ENCODE results near the gene ZNF493.

The ZNF493 gene

DNA sequence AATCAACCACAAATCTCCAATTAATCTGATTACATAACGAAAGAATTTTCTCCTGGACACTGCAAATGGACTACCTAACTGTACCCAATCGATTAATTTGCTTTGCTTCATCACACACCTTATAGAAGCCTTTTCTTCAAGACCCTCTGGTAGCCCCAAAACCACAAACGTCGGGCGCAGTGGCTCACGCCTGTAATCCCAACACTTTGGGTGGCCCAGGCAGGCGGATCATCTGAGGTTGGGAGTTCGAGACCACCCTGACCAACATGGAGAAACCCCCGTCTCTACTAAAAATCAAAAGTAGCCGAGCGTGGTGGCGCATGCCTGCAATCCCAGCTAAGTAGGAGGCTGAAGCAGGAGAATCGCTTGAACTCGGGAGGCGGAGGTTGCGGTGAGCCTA is 65.6 kb downstream of the ZNF493 start:
- in situ Hi-C loops (cut with MboI; ENCODE audit: low sequenced_read_pairs) = no loop called here

DNA sequence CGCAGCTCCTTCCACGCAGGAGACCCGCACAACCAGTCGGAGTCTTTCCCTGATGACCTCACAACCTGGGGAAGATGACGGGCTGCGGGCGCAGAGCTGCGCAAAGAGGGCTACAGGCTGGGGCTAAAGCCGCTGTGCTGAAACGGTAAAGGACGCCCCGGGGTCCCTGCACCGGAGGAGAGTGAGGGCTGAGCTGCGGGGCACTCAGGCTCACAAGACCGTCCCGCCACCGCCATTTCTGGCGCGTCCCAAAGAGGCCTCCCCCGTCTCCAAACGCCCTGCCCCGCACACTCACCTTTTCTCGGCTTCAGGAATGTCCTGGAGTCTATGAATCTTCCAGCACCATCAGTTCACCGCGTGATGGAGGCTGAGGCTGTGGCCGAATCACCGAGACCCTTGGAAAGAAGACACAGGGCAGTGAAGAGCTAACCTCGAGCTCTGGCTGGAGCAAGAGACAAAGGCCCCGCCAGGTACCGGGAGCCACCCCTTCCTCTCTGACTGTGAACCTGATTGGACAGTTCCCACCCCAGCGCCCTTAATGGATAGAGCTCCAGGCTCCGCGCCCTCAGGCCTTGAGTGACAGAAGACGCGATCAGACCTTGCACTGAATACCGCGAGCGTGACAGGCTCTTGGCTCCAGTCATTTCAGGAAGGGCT is 66.6 kb downstream of the ZNF493 start:
- in situ Hi-C loops (cut with MboI; ENCODE audit: low sequenced_read_pairs) = no loop called here

DNA sequence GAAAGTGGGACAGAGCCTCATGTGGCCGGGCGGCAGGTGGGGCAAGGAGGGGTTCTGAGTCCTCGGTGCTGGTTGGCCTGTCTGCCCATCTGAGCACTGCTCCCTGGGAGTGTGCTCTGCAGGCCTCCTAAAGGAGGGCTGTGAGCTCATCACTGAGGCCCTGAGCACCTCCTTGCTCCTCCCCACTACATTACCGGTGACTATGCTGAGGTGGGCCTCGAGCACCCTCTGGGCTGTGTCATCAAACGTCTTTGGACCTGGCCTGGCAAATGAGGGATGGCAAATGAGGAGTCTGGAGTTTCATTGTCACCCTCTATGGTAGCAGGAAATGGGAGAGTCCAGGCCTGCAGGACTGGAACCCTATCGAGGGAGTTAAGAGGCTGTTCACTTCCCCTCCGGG is 69.7 kb downstream of the ZNF493 start:
- in situ Hi-C loops (cut with MboI; ENCODE audit: low sequenced_read_pairs) = no loop called here

GRCh38 chr19:21468791-21469190 is 71.9 kb downstream of the ZNF493 start:
- in situ Hi-C loops (cut with MboI; ENCODE audit: low sequenced_read_pairs) = no loop called here

- in situ Hi-C loops (cut with MboI; ENCODE audit: low sequenced_read_pairs) = no loop called here
Measured at GRCh38 chr19:21472507-21472906, 75.6 kb downstream of the ZNF493 start.

DNA sequence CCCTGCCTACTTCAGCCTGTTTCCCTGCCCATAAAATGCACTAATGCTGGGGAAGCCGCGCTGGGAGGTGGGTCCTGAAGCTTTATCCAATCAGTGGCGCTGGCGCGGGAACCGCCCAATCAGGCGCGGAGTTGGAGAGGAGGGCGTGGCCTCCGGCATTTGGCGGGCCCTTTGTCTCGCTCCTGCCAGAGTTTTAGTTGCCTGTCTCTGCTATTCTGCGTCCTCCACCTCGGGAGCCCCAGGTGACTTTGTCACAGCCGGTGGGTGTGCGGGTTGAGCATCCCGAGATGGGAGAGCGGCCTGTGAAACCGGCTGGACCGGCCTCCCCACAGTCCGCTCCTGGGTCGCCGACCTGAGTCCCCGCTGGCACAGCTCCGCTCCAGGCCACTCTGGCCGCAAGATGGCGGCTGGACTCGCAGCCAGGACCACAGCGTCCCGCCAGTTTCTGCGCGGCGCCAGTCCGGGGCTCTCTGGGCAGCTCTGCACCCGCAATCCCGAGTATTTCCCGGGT is 77.8 kb downstream of the ZNF493 start:
- in situ Hi-C loops (cut with MboI; ENCODE audit: low sequenced_read_pairs) = no loop called here
